IgD-negative memory B cell (primary cell): ENCODE results near the gene SLC25A33. TPM values are rescaled to one million over a fixed set of nuclear protein-coding genes. Genes with fewer than 3 reads are reported as not detected.

ENCODE experiments used
- H3K27ac Mint-ChIP-seq, 3 donors: one replicate each; pipeline ENCODE4 v1.8.0; 2020 to 2022; ENCODE audit warnings: mild to moderate bottlenecking in 3 of 3, mixed read lengths in 3 of 3, moderate library complexity in 1 of 3
- H3K27me3 Mint-ChIP-seq: one replicate; pipeline ENCODE4 v1.8.0; 2021; ENCODE audit warnings: mixed read lengths
- H3K36me3 Mint-ChIP-seq: one replicate; pipeline ENCODE4 v1.8.0; 2020; ENCODE audit warnings: mild to moderate bottlenecking, mixed read lengths
- H3K4me1 Mint-ChIP-seq, 3 donors: one replicate each; pipeline ENCODE4 v1.8.0; 2020 to 2022; ENCODE audit warnings: mixed read lengths in 3 of 3, mild to moderate bottlenecking in 1 of 3
- H3K4me3 Mint-ChIP-seq, 4 donors: one replicate each; pipeline ENCODE4 v1.8.0; 2020 to 2022; ENCODE audit warnings: mild to moderate bottlenecking in 4 of 4, mixed read lengths in 4 of 4, moderate library complexity in 3 of 4
- H3K9me3 Mint-ChIP-seq, 3 donors: one replicate each; pipeline ENCODE4 v1.8.0; 2020 to 2021; ENCODE audit warnings: mixed read lengths in 3 of 3, mild to moderate bottlenecking in 1 of 3
- polyA plus RNA-seq: library from polyadenylated mRNA; unstranded; fragments of 300-500 nt; fragmentation: Illumina TruSeq; gene quantifications from one replicate; pipeline ENCODE4 v1.2.3, GENCODE V29; 2021

Gene SLC25A33
- polyA plus RNA-seq, 1 donor from 2014 or later = 7.5 TPM

DNA sequence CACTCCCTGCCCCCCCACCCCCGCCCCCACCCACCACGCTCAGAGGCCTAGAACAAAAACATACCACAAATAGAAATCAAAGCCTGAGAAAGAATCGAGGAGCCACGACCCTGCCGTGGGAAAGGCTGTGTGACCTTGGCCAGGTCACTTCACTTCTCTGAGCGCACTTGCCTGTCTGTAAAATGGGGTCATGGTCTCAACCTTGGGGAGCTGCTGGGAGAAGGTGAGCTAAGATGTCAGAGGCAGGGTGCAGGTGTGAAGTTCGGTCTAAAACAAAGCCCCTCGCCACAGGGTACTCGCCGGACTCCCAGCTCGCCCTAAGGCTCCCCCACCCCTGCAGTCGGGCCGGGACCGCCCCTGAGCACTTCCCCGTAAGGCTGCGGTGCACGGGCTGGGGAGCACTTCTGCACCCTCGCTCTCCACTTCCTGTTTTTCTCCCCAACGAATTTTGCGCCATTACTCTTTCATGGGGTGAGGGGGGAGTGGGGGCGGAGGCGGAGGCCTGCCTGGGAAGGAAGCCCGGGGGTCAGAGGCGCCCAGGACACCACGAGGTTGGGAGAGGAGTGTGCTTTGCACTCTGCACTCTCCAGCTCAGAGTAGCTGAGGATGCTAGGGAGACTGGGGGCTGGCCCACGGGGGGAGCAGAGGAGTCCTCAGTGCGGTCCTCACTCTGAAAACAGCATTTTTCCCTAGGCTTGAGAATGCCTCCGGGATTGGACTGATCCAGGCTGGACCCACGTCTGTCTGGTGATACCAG is 90.4 kb downstream of the SLC25A33 start:
- Mint-ChIP-seq H3K36me3 (no peaks in the 10 kb centered on the region), H3K9me3 (no peaks in the 10 kb centered on the region), H3K27me3 (no peaks in the 10 kb centered on the region), H3K4me3 (peak overlapping the region; percentile 82 to 94 (median 88)), H3K27ac (peak overlapping the region; percentile 85 to 90 (median 90)), H3K4me1 (peaks cover 27 to 45% (median 37%) of the 10 kb centered on the region in 3 donors)

DNA sequence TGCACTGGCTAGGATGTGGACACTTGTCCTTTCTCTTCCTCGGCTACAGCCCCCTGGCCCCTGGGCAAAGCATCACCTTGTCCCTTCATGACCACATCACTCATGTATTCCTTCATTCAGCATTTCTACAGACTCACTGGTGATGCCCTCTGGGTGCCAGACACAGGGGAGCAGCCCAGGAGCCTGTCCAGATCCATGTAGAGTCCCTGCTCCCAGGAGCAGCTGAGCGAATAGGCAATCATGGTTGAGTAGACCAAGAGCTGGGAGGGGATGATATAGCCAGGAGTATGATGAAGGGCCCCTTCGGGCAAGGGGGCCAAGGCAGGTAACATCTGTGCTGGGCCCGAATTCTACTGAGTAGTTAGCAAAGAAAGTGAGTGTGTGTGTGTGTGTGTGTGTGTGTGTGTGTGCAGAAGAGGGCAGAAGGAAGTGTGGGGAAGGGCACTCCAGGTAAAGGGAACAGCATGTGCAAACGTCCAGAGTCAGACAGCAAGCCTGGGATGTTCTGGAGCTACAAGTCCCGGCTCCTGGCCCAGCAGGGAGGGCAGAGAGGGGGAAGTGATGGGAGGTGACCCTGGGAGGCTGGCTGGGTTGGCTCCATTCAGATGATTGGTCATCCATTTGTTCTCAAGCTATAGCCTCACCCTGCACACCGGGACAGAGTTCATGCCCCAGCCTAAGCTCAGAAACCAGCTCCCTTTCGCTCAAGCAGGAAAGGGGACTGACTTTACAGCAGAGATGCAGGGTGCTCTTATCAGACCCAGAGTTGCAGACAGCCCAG is 91.3 kb downstream of the SLC25A33 start:
- Mint-ChIP-seq H3K4me1 (peaks cover 31 to 49% (median 33%) of the 10 kb centered on the region in 3 donors), H3K27ac (peak overlapping the region; percentile 85 to 90 (median 90)), H3K27me3 (no peaks in the 10 kb centered on the region), H3K9me3 (no peaks in the 10 kb centered on the region), H3K36me3 (peaks cover 3% of the 10 kb centered on the region), H3K4me3 (peak overlapping the region; percentile 82 to 94 (median 88))

- no peaks in the 10 kb centered on the region for H3K9me3 Mint-ChIP-seq
- no peaks in the 10 kb centered on the region for H3K27me3 Mint-ChIP-seq
- H3K36me3 Mint-ChIP-seq = peaks cover 3% of the 10 kb centered on the region
- H3K4me3 Mint-ChIP-seq = peak overlapping the region in 2 of 4 donors; percentile 82 to 85
- peak overlapping the region in 2 of 3 donors; percentile 87 to 90 for H3K27ac Mint-ChIP-seq
- peaks cover 25 to 40% (median 27%) of the 10 kb centered on the region in 3 donors for H3K4me1 Mint-ChIP-seq
These were observed 92.3 kb downstream of the SLC25A33 start for GRCh38 chr1:9631613-9632012.

DNA sequence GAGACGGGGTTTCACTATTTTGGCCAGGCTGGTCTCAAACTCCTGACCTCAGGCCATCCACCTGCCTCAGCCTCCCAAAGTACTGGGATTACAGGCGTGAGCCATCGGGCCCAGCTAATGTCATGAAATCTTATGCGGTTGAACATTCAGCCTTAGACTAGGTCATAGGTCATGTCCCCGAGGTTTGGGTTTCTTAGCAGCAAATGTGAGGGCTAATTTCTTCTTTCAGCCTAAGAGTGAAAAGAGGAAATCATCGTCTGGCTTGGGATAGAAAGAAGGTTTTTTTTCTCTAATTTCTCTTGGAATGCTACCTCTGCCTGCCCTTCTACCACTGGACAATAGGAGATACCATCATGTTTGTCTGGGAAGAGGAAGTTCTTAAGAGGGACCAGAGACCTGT is 94.2 kb downstream of the SLC25A33 start:
- H3K4me3 Mint-ChIP-seq = peak overlapping the region in 1 of 4 donors; percentile 55
- no peaks in the 10 kb centered on the region for H3K27me3 Mint-ChIP-seq
- peak overlapping the region in 1 of 3 donors; percentile 39 for H3K27ac Mint-ChIP-seq
- H3K4me1 Mint-ChIP-seq = peaks cover 14 to 30% (median 16%) of the 10 kb centered on the region in 3 donors
- peaks cover 4% of the 10 kb centered on the region for H3K36me3 Mint-ChIP-seq
- no peaks in the 10 kb centered on the region for H3K9me3 Mint-ChIP-seq

GRCh38 chr1:9634582-9634981 is 95.3 kb downstream of the SLC25A33 start:
- H3K27me3 Mint-ChIP-seq = no peaks in the 10 kb centered on the region
- H3K4me3 Mint-ChIP-seq = no peak overlapping the region
- peaks cover 13 to 34% (median 19%) of the 10 kb centered on the region in 3 donors for H3K4me1 Mint-ChIP-seq
- peaks cover 4% of the 10 kb centered on the region for H3K36me3 Mint-ChIP-seq
- H3K27ac Mint-ChIP-seq = peak overlapping the region in 1 of 3 donors; percentile 8
- H3K9me3 Mint-ChIP-seq = no peaks in the 10 kb centered on the region

Other genes starting within 250 kb of the SLC25A33 start
- gene SPSB1, start 246.6 kb upstream of the SLC25A33 start, polyA plus RNA-seq = 1.8 TPM
- 4.2 TPM for gene TMEM201, start 49.4 kb downstream of the SLC25A33 start, polyA plus RNA-seq
- 82.6 TPM for gene PIK3CD, start 112.3 kb downstream of the SLC25A33 start, polyA plus RNA-seq